Astrocyte of the cerebellum (primary cell): ENCODE data around the gene PLIN1.

Experiments used
- DNase-seq: peaks from one replicate; pipeline ENCODE4 v3.0.0-alpha.2; 2011; ENCODE audit warnings: low read depth
- H3K4me3 ChIP-seq: 2 replicates; pipeline ENCODE4 v1.5.1; 2011; ENCODE audit warnings: mild to moderate bottlenecking, low read depth, low read length, moderate library complexity
- CTCF ChIP-seq: IDR thresholded peaks from 2 replicates; pipeline ENCODE4 v1.5.1; 2012; ENCODE audit warnings: low read length, low read depth, moderate library complexity, mild to moderate bottlenecking; ENCODE audit errors: missing control alignments
- in situ Hi-C: cut with HindIII; loops from 2 replicates; pipeline ENCODE4 v1.10.0; 2017; ENCODE audit warnings: low sequenced_read_pairs

Gene PLIN1

DNA sequence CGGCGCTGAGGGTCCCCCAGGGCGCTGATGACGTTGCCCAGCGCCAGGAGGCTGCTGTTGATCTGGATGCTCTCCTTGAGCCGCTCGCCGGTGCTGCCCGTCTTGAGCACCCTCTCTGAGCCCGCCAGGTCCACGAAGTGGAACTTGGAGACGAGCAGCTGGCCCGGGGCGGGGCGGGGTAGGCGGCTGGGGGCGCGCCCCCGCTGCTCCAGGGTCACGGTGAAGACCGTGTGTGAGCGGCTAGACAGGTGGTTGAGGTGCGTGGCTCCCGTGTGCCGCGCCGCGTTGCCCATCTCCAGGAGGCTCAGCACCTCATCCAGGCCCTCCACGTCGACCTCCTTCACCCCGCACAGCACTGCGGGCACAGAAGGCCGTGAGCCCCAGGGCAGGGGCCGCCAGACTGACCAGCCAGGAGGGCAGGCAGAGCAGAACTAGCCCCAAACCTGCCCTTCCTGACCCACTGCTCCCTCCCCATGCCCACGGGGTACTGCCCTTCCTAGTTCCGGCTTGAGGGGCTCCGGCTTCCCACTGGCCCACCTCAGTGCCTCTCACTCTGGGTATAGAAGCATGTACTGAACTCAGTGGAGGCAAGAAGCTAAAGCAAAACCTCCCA, 30.0 kb downstream of the PLIN1 start:
- in situ Hi-C loops: no loop called here
- no peak overlapping the region for H3K4me3 ChIP-seq
- no peak for TF ChIP-seq CTCF
- no peak for DNase-seq

DNA sequence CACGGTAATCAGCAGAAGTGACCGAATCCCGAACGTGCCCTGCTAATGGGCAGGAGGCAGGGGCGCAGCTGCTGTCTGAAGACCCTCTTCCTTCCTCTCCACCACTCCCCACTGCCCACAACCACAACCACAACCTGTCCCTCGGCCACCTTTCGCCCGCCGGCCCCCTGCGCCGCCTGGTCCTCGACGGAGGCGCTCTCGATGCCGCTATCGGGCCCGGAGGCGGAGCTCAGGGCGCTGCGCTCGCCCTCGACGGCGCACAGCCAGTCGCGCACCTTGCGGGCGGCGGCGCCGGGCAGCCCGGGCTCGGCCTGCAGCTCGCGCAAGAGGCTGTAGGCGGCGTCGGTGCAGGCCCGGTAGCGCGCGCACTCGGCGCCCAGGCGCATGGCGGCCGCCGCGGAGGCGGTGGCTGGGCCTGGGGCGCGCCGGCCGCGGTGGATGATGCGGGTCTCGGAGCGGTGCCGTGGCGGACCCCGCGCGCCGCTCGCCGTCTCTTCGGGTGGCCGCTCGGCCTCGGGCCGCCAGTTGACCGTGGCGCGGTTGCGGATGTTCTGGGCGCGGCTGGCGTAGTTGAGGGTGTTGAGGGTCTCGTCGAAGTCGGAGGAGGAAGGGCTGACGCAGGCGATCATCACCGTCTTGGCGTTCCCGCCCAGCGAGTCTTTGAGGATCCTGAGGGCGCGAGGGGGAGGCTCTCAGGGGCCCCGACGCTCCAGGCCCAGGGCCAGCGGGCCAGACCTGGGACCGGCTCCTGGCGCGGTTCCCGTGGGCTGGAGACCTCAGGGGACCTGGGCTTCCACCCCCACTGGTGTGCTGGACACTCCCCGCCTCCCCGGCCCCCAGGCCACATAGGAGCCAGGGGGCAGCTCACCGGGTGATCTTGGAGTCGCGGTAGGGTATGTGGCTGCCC, 30.8 kb downstream of the PLIN1 start:
- no peak for DNase-seq
- no peak for TF ChIP-seq CTCF
- in situ Hi-C loops: no loop called here
- H3K4me3 ChIP-seq: no peak overlapping the region

- TF ChIP-seq CTCF: peak; percentile 94
- H3K4me3 ChIP-seq: no peak overlapping the region
- in situ Hi-C loops: no loop called here
- peak; percentile 8 for DNase-seq
Observed at GRCh38 chr15:89647191-89647851, 31.8 kb downstream of the PLIN1 start.

GRCh38 chr15:89646416-89647141, 32.6 kb downstream of the PLIN1 start:
- DNase-seq: no peak
- in situ Hi-C loops: no loop called here
- TF ChIP-seq CTCF: no peak
- no peak overlapping the region for H3K4me3 ChIP-seq

DNA sequence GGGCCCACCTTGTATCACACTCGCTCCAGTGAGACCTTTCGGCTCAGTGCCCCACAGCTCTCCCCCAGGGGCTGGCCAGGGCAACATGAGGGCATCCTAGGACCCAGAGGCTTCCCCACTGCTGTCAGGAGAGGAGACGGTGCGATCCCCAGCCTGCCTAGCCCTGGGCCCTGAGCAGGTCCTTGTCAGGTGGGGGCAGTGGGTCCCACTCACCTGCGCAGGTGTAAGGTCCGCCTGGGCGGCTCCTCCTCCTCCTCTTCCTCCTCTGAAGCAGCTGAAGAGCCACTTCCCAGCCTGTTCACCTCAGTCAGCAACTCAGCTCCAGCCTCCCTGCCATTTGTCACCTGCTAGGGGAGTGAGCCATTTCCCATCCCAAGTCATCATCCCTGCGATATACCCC, 33.5 kb downstream of the PLIN1 start:
- TF ChIP-seq CTCF: no peak
- in situ Hi-C loops: no loop called here
- DNase-seq: no peak
- no peak overlapping the region for H3K4me3 ChIP-seq

DNA sequence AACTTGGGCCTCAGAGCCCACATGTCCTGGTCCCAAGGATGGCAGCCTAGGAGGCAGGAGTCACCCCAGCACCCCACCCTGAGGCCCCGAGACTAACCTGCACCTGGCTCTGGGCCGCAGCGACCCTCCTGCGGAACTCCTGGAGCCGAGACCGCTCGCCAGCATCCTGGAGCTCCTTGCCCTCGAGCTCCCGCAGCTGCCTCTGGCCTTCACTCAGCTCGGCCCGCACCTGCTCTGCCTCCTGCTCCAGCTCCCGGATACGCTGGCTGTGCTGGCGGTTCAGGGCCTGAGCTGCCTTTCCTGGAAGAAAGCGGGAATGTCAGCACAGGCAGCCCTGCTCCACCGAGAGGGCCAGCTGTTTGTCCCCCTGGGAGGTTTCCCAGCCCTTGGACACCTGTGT, 37.1 kb downstream of the PLIN1 start:
- no peak overlapping the region for H3K4me3 ChIP-seq
- in situ Hi-C loops: no loop called here
- DNase-seq: no peak

More for the DNA sequence above, 37.1 kb downstream of the PLIN1 start:
- TF ChIP-seq CTCF: no peak
